PC-9 (cell line): ENCODE data around the gene SMIM10. TPM values are rescaled to one million over a fixed set of nuclear protein-coding genes. Genes with fewer than 3 reads are reported as not detected.

Source experiments
- BruUV-seq: library from RNA; stranded (reverse); fragments of 400-500 nt; replicated peaks from 2 replicates; lab custom pipeline; 2021; lab: Mats Ljungman, UMichigan
- CTCF ChIA-PET: fragments of 300-600 bp; sonication (Branson Sonifier 250); formaldehyde crosslinking; loops from one replicate; lab custom pipeline; 2022; ENCODE audit warnings: antibody characterized with exemption; lab: Charles Lee
- POLR2A ChIA-PET: fragments of 300-600 bp; sonication (Branson Sonifier 250); formaldehyde crosslinking; loops from one replicate; lab custom pipeline; 2022; ENCODE audit warnings: antibody characterized with exemption; ENCODE audit not compliant: unreplicated experiment; lab: Charles Lee
- DNase-seq, 2 experiments: peaks; one replicate each; pipeline versions ENCODE4 v3.0.0 to v3.0.0-alpha.2; 2015 to 2022; ENCODE audit warnings: mixed read lengths in 1 of 2
- H2AFZ ChIP-seq: fragments of 200-600 bp; sonication (generic); 2 replicates; pipeline ENCODE4 v1.8.1; 2017; ENCODE audit warnings: antibody characterized with exemption
- H3F3A ChIP-seq: fragments of 200-600 bp; sonication (generic); 2 replicates; pipeline ENCODE4 v1.8.1; 2017; ENCODE audit warnings: antibody characterized with exemption, mild to moderate bottlenecking, low read depth; ENCODE audit not compliant: insufficient read depth
- H3K27ac ChIP-seq: fragments of 200-600 bp; sonication (generic); 2 replicates; pipeline ENCODE4 v1.6.1; 2016; ENCODE audit warnings: mixed run types
- H3K27me3 ChIP-seq: fragments of 200-600 bp; sonication (generic); 2 replicates; pipeline ENCODE4 v1.6.1; 2016; ENCODE audit warnings: low read depth, mixed run types; ENCODE audit not compliant: insufficient read depth
- H3K36me3 ChIP-seq: fragments of 200-600 bp; sonication (generic); 2 replicates; pipeline ENCODE4 v1.6.1; 2016; ENCODE audit warnings: low read depth, mixed run types
- H3K4me1 ChIP-seq: fragments of 200-600 bp; sonication (generic); replicated peaks from 2 replicates; pipeline ENCODE4 v1.6.1; 2016; ENCODE audit warnings: mixed run types; ENCODE audit not compliant: insufficient read depth
- H3K4me2 ChIP-seq: fragments of 200-600 bp; sonication (generic); 2 replicates; pipeline ENCODE4 v1.6.1; 2017; ENCODE audit warnings: mixed run types
- H3K4me3 ChIP-seq: fragments of 200-600 bp; sonication (generic); 2 replicates; pipeline ENCODE4 v1.6.1; 2016; ENCODE audit warnings: mixed run types
- H3K79me2 ChIP-seq: fragments of 200-600 bp; sonication (generic); 2 replicates; pipeline ENCODE4 v1.6.1; 2017; ENCODE audit warnings: low read depth, mixed run types
- H3K9me2 ChIP-seq: fragments of 200-600 bp; sonication (generic); 2 replicates; pipeline ENCODE4 v1.8.1; 2017; ENCODE audit warnings: mild to moderate bottlenecking; ENCODE audit not compliant: insufficient read depth
- H3K9me3 ChIP-seq: fragments of 200-600 bp; sonication (generic); 2 replicates; pipeline ENCODE4 v1.8.1; 2016; ENCODE audit warnings: low read depth; ENCODE audit not compliant: insufficient read depth
- H4K20me1 ChIP-seq: fragments of 200-600 bp; sonication (generic); 2 replicates; pipeline ENCODE4 v1.8.1; 2017; ENCODE audit not compliant: insufficient read depth
- CTCF ChIP-seq: fragments of 200-600 bp; sonication (generic); conservative IDR thresholded peaks from 2 replicates; pipeline ENCODE4 v1.6.1; 2017; ENCODE audit warnings: mixed run types, antibody characterized with exemption, mild to moderate bottlenecking, moderate library complexity
- EZH2 ChIP-seq: fragments of 200-600 bp; sonication (generic); IDR thresholded peaks from 2 replicates; pipeline ENCODE4 v1.8.0; 2017; ENCODE audit warnings: antibody characterized with exemption, low read depth
- intact Hi-C: fragments of 100-400 bp; cut with micrococcal nuclease; formaldehyde crosslinking; loops from one replicate; pipeline ENCODE4 v1.10.0; 2022; ENCODE audit not compliant: unreplicated experiment
- total RNA-seq: library from RNA; stranded (reverse); gene quantifications from 2 replicates; pipeline ENCODE4 v1.2.3, GENCODE V29; 2021

The SMIM10 gene
- total RNA-seq, 1 experiment from 2014 or later, result 0.52 TPM

DNA sequence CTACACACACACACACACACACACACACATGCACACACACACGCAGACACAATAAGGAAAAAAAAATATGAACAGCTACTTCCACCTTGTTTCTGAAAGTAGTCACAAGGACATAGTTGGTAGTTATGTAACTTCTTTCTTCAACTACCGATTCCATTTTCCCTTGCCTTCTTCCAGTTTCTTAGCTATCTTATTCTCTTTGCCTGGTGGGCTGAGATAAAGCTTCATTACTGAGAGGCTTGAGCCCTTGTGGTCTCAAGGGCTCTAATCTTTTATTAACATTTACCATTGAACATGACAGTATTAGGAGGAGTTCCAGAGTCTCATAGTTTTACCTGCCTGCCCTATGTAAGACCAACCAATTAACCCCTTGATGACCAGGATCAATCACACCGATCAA is 8.9 kb upstream of the SMIM10 start:
- H3K9me3 ChIP-seq, result no peaks in the 10 kb centered on the region
- no peaks in the 10 kb centered on the region for H3K79me2 ChIP-seq
- H3K4me1 ChIP-seq, result no peaks in the 10 kb centered on the region
- TF ChIP-seq CTCF, result no peak
- TF ChIP-seq EZH2, result no peak
- no peaks in the 10 kb centered on the region for H3K27me3 ChIP-seq
- CTCF ChIA-PET, result interaction anchor here (0.7 kb wide), 1 partner anchor 585 kb away, joined by 3 read pairs; no protein-coding TSS in a partner anchor
- no peaks in the 10 kb centered on the region for H4K20me1 ChIP-seq
- no peak overlapping the region for H3K27ac ChIP-seq
- no peak for DNase-seq
- H2AFZ ChIP-seq, result no peak overlapping the region
- POLR2A ChIA-PET, result interaction anchor here (0.6 kb wide), 1 partner anchor 45 kb away, joined by 3 read pairs; no protein-coding TSS in a partner anchor
- no TSS peak for BruUV-seq
- H3K4me3 ChIP-seq, result no peak overlapping the region
- H3K4me2 ChIP-seq, result no peak overlapping the region
- intact Hi-C loops, result no loop called here
- 0 out of 2 replicates have a peak, but pooled peaks cover 7% of the 10 kb centered on the region for H3K9me2 ChIP-seq
- H3F3A ChIP-seq, result no peaks in the 10 kb centered on the region
- no peaks in the 10 kb centered on the region for H3K36me3 ChIP-seq

GRCh38 chrX:134982748-134983147 is 8.0 kb upstream of the SMIM10 start:
- POLR2A ChIA-PET, result no interaction called here
- CTCF ChIA-PET, result no interaction called here

GRCh38 chrX:134985479-134985878 is 5.3 kb upstream of the SMIM10 start:
- Histone ChIP-seq H4K20me1 (no peaks in the 10 kb centered on the region), H3K36me3 (no peaks in the 10 kb centered on the region), H3F3A (no peaks in the 10 kb centered on the region), H3K4me1 (no peaks in the 10 kb centered on the region), H3K79me2 (no peaks in the 10 kb centered on the region), H3K9me3 (no peaks in the 10 kb centered on the region), H3K4me2 (no peak overlapping the region), H3K27me3 (no peaks in the 10 kb centered on the region), H3K4me3 (no peak overlapping the region), H2AFZ (no peak overlapping the region), H3K27ac (no peak overlapping the region), H3K9me2 (no peaks in the 10 kb centered on the region)
- ChIA-PET CTCF (no interaction called here), POLR2A (no interaction called here)
- intact Hi-C loops, result no loop called here
- DNase-seq, result no peak
- no TSS peak for BruUV-seq
- no peak for TF ChIP-seq CTCF
- TF ChIP-seq EZH2, result no peak

More at GRCh38 chrX:134982748-134983147, 8.0 kb upstream of the SMIM10 start:
- Histone ChIP-seq H3F3A (no peaks in the 10 kb centered on the region), H3K9me2 (0 out of 2 replicates have a peak, but pooled peaks cover 7% of the 10 kb centered on the region), H2AFZ (no peak overlapping the region), H3K79me2 (no peaks in the 10 kb centered on the region), H3K4me2 (no peak overlapping the region), H3K36me3 (no peaks in the 10 kb centered on the region), H3K4me3 (no peak overlapping the region), H3K4me1 (no peaks in the 10 kb centered on the region), H3K27me3 (no peaks in the 10 kb centered on the region), H3K27ac (no peak overlapping the region), H3K9me3 (no peaks in the 10 kb centered on the region), H4K20me1 (no peaks in the 10 kb centered on the region)
- BruUV-seq, result no TSS peak
- intact Hi-C loops, result no loop called here
- TF ChIP-seq EZH2, result no peak
- TF ChIP-seq CTCF, result no peak
- no peak for DNase-seq
